UCSD-AML1 (cell line): ENCODE results near the gene FAM171A1.

Experiments used
- DNase-seq: peaks from one replicate; lab custom pipeline; 2025; ENCODE audit not compliant: unreplicated experiment; lab: John Stamatoyannopoulos, UW

Gene FAM171A1

GRCh38 chr10:15374566-15374965 is 3.5 kb upstream of the FAM171A1 start:
- no peak for DNase-seq

- no peak for DNase-seq
Observed at GRCh38 chr10:15374156-15374555, 3.1 kb upstream of the FAM171A1 start.

DNA sequence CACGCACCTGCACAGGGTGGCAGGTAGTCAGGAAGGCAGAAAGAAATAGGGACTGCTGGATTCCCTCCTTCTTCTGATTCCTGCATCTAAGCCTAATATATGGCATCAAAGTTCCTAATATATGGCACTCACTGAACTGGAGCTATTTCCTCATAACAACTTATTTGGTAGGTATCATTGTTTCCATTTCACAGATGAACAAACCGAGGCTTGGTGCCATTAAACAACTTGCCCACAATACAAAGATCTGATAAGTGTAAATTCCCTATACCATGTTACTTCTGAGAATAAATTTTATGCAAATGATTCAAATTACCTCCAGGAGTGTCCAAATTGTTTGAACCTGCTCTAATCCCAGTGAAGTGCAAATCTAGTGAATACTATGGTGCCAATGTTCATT is 2.1 kb upstream of the FAM171A1 start:
- no peak for DNase-seq

DNA sequence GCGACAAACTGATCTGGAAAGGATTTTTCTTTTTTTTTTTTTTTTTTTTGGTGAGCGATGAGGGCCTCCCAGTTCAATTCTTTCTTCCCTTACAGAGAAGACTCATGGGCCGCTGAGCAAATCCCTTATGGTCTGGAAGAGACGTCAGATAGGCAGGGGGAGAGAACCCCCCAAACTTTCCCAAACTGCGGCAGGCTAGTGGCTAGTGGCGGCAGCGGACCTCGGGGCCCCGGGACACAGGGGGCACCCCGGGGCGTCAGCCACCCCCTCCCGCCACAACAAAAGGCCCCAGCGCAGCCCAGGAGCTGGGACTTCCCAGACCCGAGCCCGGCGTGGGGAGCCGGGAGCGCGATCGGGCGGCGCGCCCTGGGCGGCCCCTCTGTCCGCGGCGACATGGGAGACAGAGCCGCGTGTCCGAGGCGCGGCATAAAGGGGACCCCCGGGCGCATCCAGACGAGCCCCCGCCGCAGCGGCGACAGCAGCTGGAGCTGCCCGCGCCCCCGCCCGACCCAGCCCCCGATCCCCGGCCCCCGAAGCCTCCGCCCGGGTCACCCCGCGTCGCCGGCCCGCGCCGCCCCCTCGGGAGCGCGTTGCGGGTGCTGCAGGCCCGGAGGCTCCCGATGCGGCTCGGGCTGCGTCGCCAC is 755 bp downstream of the FAM171A1 start:
- DNase-seq, result no peak

GRCh38 chr10:15369256-15370211 is 1.6 kb downstream of the FAM171A1 start:
- no peak for DNase-seq

GRCh38 chr10:15368101-15368855 is 2.8 kb downstream of the FAM171A1 start:
- no peak for DNase-seq

DNA sequence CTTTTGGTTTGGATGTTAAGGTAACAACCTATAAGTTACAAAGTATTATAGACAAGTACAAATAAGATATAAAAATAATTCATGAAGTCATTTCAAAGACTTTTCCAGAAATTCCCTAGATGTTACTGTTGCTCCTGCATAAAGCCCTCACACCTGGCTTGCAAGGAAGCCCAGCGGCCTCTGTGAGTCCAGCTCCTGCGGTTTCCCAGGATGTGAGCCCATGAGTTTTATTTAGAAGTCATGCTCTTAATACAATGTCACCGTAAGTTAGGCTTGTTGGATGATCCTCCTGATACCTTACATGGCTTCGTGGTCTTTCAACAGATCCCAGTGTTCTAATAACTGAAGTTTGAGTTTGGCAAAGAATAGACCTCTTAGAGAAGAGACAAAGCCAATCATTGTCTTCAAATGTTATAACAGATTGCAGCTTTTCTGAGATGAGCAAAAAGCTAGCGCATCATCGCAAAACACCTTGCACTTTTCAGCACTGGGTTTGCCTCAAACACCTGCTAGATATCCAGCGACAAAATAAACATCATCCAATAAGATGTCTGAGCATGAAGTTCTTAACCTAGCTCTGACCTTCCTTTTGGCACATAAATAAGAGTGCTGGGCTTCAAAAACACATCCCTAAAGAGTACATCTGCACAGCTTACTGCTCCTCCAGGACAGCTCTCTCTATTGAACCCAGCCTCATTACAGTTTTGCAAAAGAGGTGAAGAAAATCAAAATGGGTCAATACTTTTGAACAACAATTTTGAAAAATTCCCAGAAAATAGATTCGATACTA is 3.6 kb downstream of the FAM171A1 start:
- no peak for DNase-seq

GRCh38 chr10:15365692-15366091 is 5.4 kb downstream of the FAM171A1 start:
- DNase-seq, result no peak

GRCh38 chr10:15364001-15364400 is 7.1 kb downstream of the FAM171A1 start:
- DNase-seq, result no peak

- DNase-seq, result no peak
Observed at GRCh38 chr10:15363031-15363430, 8.1 kb downstream of the FAM171A1 start.

DNA sequence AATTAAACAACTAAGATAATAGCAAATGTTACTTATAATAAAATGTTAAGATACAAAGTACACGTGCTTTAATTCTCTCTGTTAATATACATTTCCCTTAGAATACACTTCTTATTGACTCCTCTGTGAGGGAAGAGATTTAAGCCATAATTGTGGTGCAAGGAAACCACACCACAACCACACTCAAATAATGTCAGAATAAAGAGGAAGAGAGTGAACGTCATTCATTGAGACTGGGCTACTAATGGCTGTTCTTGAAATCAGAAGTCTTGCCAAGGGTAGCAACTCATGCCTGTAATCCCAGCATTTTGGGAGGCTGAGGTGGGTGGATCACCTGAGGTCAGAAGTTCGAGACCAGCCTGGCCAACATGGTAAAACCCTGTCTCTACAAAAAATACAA is 10.0 kb downstream of the FAM171A1 start:
- no peak for DNase-seq

DNA sequence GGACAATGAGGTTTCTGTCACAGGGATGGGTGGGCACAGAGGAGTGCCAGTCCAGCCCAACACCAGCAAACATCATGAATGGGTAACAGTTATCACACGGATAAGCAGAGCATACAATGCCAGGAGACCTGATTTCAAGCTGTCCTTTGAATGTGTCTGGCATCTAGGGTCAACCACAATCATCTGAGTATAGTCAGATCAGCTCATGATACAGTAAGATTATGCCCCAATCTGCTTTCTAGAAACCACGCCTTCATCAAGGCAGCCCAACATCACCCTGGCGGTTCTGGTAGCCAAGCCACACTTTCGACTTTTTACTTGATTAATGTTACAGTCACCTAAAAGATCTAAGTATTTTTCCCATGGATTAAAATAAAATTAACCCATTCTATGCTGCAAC is 10.5 kb downstream of the FAM171A1 start:
- no peak for DNase-seq

DNA sequence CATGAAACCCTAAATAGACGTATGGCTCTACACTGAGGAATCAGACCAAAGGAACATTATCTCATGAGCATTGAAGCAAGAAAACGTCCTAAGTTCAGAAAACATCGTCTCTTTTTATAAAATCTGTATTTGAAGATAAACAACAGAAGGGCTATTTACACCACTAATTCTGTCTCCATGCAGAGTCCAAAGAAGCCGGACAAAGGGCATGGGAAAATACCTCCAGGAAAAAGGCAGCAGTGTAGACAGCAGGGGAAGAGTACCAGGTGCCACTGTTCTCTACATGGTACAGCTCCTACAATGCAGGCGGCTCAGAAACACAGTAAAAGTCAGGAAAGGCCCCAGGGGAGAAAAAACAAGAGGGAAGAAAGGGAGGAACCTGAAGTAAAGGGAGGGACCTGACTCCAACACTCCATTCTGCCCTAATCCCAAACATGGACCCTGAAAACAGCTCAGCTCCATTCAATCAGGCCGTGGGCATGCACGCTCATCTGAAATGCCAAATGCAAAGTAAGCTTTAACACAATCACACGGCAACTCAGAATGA is 17.5 kb downstream of the FAM171A1 start:
- DNase-seq, result no peak

DNA sequence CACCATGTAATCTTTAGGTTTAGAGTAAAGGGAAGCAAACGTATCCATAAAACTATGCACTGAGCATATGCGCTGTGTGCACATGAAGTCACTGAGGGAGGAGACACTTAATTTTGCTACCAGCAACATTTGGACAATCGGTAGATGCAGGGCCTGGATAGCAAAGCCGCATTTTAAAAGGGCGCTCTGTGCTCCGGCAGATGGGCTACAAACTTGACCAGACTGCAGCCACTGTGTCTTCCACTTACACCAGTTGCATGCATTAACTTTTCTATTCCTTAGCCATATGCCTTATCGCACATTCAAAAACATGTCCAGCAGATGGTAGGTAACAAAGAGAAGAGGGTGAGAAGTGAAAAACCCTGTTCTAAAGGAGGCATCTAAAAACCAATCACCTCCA is 18.3 kb downstream of the FAM171A1 start:
- DNase-seq, result no peak

GRCh38 chr10:15352201-15352600 is 18.9 kb downstream of the FAM171A1 start:
- DNase-seq, result no peak

DNA sequence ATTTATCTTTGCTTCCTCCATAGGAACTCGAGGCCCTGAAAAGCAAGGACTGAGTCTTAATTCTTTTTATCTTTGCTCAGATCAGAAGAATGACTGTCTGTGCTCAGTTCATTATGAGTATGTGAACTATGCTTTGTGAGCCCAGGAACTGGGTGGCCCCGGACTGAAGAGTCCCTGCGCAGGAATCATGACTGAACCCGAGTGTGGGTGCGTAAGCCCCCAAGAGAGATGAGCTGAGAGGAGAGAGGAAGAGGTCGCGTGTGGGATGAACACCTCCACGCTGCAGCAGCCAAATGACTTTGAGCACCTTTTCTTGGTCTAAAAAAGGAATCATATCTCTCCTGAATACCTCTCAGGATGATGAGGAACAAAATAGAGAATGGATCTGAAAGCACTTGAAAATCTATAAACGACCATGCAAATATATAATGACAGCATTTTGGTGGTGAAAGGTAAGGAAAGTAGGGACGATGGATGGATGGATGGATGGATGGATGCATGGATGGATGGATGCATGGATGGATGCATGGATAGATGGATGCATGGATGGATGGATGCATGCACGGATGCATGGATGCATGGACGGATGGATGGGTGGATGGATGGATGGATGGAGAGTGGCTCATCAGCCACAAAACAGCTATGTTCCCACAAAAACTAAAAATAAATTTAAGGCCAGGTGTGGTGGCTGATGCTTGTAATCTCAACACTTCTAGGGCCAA is 19.8 kb downstream of the FAM171A1 start:
- no peak for DNase-seq

DNA sequence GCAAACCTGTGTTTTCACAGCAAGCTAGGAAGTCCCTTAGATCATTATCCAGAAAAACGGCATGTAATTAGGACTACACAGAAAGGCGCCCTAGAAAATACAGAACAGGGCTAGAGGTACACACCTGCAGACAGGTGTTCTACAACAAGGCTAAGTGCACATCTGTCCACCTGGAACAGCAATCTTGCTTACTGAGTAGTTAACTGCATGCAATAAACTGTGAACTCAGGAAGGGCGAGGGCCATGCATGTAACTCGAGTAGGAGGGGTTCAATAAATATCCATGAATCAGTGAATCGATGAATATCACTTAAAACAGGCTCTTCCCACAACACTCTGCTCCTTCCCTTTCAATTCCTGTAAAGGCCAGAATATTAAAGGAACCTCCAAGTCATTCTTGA is 22.0 kb downstream of the FAM171A1 start:
- DNase-seq, result no peak

GRCh38 chr10:15348579-15348978 is 22.5 kb downstream of the FAM171A1 start:
- no peak for DNase-seq

DNA sequence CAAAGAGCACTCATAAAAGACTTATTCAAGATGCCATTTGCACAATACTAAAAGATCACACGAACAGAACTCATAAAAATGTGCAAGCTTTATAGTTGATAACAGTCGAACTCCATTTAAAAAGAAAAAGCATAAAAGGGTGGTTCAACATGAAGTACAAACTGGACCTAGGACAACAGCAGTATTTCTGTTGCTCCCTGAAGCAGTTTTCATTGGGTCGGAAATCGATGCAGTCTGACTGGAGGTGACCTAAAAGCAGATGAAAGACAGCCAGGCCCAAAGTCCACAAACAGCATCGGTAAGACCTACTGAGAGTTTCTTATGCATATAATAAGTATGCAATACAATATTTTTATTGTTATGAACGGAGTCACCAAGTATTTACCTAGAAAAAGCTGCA is 23.9 kb downstream of the FAM171A1 start:
- DNase-seq, result no peak
